Tongue (tissue), 2 donors: Measurements from ENCODE around the gene GALNT16. TPM values are rescaled to one million over a fixed set of nuclear protein-coding genes. Genes with fewer than 3 reads are reported as not detected.

Source experiments
- DNase-seq: peaks from one replicate; pipeline ENCODE4 v3.0.0-alpha.2; 2015
- total RNA-seq: library from RNA; depleted of rRNA; stranded (reverse); fragments of >200 nt; gene quantifications from one replicate; pipeline ENCODE4 v1.2.3, GENCODE V29; 2014

Gene GALNT16
- total RNA-seq, 1 donor from 2014 or later: 17.3 TPM

- DNase-seq: peak; percentile 32
These were observed 57.3 kb downstream of the GALNT16 start for GRCh38 chr14:69317102-69317755.

GRCh38 chr14:69317780-69318179, 57.8 kb downstream of the GALNT16 start:
- no peak for DNase-seq

- DNase-seq: no peak
These were observed 58.3 kb downstream of the GALNT16 start for GRCh38 chr14:69318241-69318640.

GRCh38 chr14:69318901-69319475, 59.0 kb downstream of the GALNT16 start:
- DNase-seq: no peak

GRCh38 chr14:69319911-69320310, 60.0 kb downstream of the GALNT16 start:
- no peak for DNase-seq

GRCh38 chr14:69320581-69321365, 60.8 kb downstream of the GALNT16 start:
- no peak for DNase-seq

- no peak for DNase-seq
These were observed 61.8 kb downstream of the GALNT16 start for GRCh38 chr14:69321601-69322330.

- no peak for DNase-seq
These were observed 63.5 kb downstream of the GALNT16 start for GRCh38 chr14:69323266-69323998.

GRCh38 chr14:69323999-69324282, 64.0 kb downstream of the GALNT16 start:
- no peak for DNase-seq

GRCh38 chr14:69324341-69324931, 64.5 kb downstream of the GALNT16 start:
- DNase-seq: no peak

GRCh38 chr14:69325086-69325485, 65.1 kb downstream of the GALNT16 start:
- DNase-seq: no peak

GRCh38 chr14:69325646-69326265, 65.8 kb downstream of the GALNT16 start:
- DNase-seq: no peak

- DNase-seq: no peak
These were observed 66.7 kb downstream of the GALNT16 start for GRCh38 chr14:69326611-69327010.

GRCh38 chr14:69327507-69327906, 67.5 kb downstream of the GALNT16 start:
- DNase-seq: no peak

- DNase-seq: no peak
These were observed 68.4 kb downstream of the GALNT16 start for GRCh38 chr14:69328317-69328716.

- no peak for DNase-seq
These were observed 68.8 kb downstream of the GALNT16 start for GRCh38 chr14:69328765-69329164.

- no peak for DNase-seq
These were observed 71.2 kb downstream of the GALNT16 start for GRCh38 chr14:69331206-69331605.

- no peak for DNase-seq
These were observed 72.9 kb downstream of the GALNT16 start for GRCh38 chr14:69332782-69333395.

GRCh38 chr14:69333791-69334337, 73.9 kb downstream of the GALNT16 start:
- DNase-seq: no peak

GRCh38 chr14:69334576-69334975, 74.6 kb downstream of the GALNT16 start:
- no peak for DNase-seq

GRCh38 chr14:69335371-69335771, 75.4 kb downstream of the GALNT16 start:
- DNase-seq: peak; percentile 29
